ENCODE results near the gene TRMT5.
A peak's percentile ranks its signal among the peaks of the same experiment; 100 is the strongest.

The TRMT5 gene

GRCh38 chr14:60926002-60926401 is 54.9 kb downstream of the TRMT5 start:
- TF ChIP-seq, protein P1, sequence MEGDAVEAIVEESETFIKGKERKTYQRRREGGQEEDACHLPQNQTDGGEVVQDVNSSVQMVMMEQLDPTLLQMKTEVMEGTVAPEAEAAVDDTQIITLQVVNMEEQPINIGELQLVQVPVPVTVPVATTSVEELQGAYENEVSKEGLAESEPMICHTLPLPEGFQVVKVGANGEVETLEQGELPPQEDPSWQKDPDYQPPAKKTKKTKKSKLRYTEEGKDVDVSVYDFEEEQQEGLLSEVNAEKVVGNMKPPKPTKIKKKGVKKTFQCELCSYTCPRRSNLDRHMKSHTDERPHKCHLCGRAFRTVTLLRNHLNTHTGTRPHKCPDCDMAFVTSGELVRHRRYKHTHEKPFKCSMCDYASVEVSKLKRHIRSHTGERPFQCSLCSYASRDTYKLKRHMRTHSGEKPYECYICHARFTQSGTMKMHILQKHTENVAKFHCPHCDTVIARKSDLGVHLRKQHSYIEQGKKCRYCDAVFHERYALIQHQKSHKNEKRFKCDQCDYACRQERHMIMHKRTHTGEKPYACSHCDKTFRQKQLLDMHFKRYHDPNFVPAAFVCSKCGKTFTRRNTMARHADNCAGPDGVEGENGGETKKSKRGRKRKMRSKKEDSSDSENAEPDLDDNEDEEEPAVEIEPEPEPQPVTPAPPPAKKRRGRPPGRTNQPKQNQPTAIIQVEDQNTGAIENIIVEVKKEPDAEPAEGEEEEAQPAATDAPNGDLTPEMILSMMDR (IDR thresholded peaks at IDR 0.05; ENCODE audit: low read depth, low read length, missing control alignments): no peak
- H3K4me3 ChIP-seq (replicated peaks; ENCODE audit: low read depth, low read length): no peak overlapping the region
- DNase-seq (ENCODE audit: extremely low read depth, low read depth): no peak

- H3K4me3 ChIP-seq (replicated peaks; ENCODE audit: low read depth, low read length): no peak overlapping the region
- TF ChIP-seq, protein P1 (IDR thresholded peaks at IDR 0.05; ENCODE audit: low read depth, low read length, missing control alignments): no peak
- DNase-seq (ENCODE audit: extremely low read depth, low read depth): no peak
These were observed 55.6 kb downstream of the TRMT5 start for GRCh38 chr14:60925286-60925685.

DNA sequence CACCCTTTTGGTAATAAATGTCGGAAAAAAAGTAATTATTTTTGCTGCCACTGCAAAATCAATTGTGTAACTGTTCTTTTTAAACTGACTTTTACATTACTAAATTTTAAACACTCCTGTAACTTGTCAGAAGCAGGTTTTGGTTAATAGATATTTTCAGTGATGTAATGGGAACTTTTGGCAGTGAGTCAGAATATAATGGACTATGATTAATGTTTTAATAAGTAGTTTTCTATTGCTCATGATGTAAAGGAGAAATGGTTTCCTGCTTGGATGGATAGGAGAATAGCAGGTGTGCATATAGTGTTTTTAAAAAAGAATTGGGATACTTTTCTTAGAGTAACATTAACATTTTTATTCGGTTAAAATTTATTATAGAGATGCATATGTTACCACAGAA is 58.8 kb downstream of the TRMT5 start:
- peak; percentile 35 for DNase-seq (ENCODE audit: extremely low read depth, low read depth)
- H3K4me3 ChIP-seq (replicated peaks; ENCODE audit: low read depth, low read length): no peak overlapping the region

More for the DNA sequence above, 58.8 kb downstream of the TRMT5 start:
- TF ChIP-seq, protein P1 (IDR thresholded peaks at IDR 0.05; ENCODE audit: low read depth, low read length, missing control alignments): no peak

All from HFF-Myc (cell line).